GM18507 (cell line): ENCODE data around the gene ANXA10.
"Not testable (repeated sequence)": the region's sequence is repeated elsewhere in the genome, so short reads cannot be mapped to it uniquely, and the experiment has no call there.

Experiments
- DNase-seq: peaks from one replicate; pipeline ENCODE4 v3.0.0; 2011; ENCODE audit warnings: low read depth; ENCODE audit not compliant: insufficient read length; ENCODE audit errors: extremely low spot score
- FAIRE-seq: peaks from 2 replicates; lab custom pipeline; 2011; peaks lifted over from hg19 to GRCh38; lab: Jason Lieb, UNC

The ANXA10 gene

DNA sequence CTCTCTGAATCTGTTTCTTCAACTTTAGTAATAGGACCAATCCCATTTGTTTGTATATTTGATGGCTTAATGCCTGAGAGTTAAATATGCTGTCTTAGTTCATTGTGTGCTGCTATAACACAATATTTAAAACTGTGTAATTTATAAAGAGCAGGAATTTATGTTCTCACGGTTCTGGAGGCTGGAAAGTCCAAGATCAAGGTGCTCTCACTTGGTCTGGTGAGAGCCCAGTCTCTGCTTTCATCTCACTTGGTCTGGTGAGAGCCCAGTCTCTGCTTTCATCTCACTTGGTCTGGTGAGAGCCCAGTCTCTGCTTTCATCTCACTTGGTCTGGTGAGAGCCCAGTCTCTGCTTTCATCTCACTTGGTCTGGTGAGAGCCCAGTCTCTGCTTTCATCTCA lies 20.7 kb downstream of the ANXA10 start:
- FAIRE-seq, DNase-seq: not testable (repeated sequence)

DNA sequence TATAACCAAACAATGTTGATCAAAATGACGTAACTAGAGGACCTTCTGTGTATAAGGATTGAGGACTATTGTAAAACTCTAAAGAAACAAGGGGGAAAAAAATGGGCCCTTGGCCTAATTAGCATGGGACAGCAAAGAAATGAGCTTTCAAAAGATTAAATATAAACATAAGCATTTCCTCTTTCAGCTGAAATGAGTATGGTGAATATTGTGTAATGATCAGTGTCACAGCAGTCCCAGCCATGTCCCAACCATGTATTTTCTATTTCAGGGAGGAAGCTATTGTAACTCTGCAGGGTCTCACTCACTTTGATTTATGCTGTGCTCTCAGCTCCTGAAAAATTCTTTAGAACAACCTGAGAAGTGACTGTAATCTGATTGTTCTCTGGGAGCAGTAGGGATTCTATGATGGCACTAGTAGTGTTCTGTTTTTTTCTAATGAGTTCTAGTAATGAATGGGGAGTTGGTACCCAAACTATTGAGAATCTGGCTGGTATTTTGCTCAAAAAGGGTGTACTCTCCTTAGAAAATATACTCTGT lies 25.8 kb downstream of the ANXA10 start:
- FAIRE-seq: no peak
- no peak for DNase-seq

DNA sequence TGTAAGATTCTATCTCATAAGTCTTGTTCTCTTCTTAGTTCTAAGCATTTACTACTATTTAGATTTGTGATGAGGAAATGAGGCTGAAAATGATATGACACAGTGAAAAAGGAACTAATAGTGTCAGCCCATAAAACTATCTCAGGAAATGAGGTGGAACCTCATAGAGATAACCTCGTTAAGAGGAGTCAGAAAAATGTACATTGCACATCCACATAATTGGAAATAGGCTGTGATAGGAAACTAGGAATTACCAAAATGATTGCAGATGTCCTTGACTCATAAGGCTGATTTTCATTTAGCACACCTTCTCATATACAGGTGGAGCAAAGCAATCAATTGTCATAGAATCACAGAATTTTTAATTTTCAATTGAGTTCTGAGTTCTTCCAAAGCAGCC lies 26.8 kb downstream of the ANXA10 start:
- DNase-seq (no peak), FAIRE-seq (no peak)

DNA sequence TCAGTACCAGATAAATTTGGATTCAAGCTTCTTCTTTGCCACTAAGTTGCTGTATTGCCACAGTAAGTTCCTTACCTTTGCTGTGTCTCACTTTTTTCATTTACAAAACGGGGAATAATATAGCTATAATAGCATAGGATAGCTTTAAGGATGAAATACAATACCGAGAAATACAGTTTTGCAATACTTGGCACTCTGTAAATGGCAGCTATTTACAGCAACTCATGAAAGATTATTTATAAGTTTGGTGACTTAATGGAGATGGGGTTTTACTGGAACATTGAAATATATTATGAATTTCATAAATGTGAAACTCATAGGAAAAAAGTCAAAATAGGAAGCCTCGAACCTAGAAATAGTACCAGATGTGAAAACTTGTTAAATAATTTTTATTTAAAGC lies 27.6 kb downstream of the ANXA10 start:
- DNase-seq (no peak), FAIRE-seq (no peak)

GRCh38 chr4:168120811-168121210 lies 28.5 kb downstream of the ANXA10 start:
- FAIRE-seq (no peak), DNase-seq (no peak)

DNA sequence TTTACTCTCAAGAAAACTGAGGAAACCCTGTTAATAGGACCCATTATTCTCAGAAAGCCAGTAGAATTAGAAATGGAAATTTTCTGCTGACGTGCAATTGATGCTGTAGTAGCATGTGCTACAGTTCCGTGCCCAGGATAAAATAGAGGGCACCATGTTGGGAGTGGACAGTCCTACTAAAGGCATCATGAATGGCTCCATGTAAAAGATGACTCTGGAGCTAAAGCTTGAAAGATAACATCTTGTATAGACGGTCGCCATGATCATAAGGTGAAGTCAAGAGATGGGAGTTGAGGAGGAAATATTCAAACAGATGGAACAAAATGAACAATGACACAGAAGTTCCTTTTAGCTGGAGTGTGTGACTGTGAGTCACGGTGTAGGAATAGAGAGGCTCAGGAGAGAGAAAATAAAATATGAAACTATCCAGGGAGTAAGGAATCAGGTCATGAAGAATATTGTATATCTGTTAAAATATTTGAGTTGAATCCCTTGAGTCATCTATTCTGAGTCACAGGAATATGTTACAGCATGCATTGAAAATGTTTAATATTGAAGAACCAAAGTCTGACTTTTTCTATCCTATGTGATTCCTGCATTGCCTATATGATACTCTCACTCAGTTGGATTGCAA lies 31.8 kb downstream of the ANXA10 start:
- DNase-seq: no peak
- no peak for FAIRE-seq

DNA sequence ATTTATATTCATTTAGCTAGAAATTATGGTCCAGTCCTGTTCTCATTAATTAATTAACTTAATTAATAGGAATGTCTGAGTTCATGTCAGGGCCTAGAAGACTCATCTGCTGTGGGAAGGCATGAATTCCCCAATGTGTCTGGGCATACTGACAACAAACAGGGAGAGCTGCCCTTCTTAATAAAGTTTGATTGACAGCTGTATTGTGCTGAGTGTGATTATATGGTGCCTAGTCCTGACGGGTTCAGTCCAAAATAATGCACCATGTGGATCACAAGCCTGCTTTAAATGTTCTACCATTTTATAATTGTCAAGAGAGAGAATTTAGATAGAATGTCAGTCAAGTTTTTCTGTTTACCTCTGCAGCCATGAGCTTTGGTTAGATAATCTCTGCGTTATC lies 34.6 kb downstream of the ANXA10 start:
- DNase-seq: no peak
- FAIRE-seq: no peak

- no peak for DNase-seq
- FAIRE-seq: no peak
Observed at GRCh38 chr4:168128601-168129000, 36.3 kb downstream of the ANXA10 start.

DNA sequence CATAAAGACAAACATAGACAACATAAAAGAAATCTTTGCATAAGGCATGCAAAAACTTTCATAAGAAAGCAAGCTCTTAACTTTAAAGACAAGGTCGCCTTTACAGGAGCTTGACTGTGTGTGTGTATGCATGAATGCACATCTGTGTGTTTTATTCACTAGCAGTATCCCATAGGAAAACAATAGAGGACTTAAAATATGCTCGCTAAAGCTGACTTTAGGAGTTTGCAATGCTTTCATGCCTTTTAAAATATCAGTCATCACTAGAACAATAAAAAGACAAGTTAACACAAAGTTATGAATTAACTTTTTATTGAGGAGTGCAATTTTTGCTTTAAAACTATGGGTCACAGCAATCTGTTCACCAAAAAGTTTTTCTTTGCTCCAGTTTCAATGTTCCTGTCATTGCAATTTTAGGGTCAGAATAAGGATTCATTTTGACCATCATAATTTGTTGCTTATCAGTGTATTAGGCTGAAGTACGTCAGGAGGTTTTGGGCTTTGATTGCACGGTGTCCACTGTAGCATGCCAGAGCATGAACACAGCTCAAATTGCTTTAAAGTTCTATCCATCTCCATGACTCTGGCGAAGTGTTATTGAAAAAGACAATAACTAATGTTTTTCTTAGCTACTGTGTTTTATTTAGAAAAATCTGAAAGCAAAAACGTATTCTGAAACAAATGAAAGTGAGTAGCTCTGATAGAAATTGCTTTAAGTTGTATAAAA lies 36.9 kb downstream of the ANXA10 start:
- FAIRE-seq (no peak), DNase-seq (no peak)

DNA sequence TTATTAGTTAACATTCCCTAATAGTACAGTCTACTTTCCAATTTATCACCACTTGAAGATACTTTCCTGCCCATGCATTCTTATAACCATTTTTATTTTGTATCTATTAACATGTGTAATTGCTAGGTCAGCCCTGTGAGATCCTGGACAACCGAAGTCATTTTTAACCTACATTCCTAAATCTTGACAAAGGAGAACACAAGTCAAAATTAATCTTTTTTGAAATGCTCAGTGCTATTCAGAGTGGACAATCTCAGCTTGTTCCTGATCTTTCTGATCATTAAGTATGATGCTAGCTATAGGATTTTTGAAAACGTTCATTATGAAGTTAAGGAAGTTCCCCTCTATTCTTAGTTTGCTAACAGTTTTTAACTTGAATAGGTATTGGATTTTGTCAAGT lies 37.5 kb downstream of the ANXA10 start:
- no peak for FAIRE-seq

DNA sequence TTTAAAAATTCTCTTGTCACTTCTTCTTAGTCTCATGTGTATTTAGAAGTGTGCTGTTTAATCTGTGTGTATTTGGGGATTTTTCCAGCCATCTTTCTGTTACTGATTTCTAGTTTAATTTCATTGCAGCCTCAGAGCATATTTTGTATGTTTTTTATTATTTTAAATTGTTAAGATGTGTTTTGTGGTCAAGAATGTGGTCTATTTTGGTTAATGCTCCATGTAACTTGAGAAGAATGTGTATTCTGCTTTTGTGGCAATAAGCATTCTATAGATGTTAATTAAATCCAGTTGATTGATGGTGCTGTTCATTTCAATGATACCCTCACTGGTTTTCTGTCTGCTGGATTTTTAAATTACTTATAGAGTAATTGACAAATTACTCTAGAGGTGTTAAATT lies 38.9 kb downstream of the ANXA10 start:
- FAIRE-seq (no peak), DNase-seq (no peak)

More for the DNA sequence above, 37.5 kb downstream of the ANXA10 start:
- DNase-seq: no peak

DNA sequence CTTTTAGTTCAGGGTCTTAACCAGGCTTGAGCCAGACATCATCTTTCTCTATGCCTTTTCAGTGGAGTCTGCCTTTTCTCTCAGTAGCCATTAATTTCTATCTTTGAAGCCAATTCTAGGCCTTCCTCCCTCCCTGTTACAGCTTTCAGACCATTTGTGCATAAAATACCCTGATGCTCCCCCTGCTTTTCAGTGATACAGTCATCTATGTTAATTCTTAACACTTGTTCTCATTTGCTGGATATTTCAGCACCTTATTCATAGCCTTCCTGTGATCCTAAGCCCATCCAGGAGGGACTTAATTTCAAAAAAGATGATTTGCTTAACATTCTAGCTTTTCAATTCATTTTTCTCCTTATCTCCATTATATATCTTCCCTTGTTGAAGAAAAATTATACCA lies 42.3 kb downstream of the ANXA10 start:
- DNase-seq: no peak
- FAIRE-seq: no peak

DNA sequence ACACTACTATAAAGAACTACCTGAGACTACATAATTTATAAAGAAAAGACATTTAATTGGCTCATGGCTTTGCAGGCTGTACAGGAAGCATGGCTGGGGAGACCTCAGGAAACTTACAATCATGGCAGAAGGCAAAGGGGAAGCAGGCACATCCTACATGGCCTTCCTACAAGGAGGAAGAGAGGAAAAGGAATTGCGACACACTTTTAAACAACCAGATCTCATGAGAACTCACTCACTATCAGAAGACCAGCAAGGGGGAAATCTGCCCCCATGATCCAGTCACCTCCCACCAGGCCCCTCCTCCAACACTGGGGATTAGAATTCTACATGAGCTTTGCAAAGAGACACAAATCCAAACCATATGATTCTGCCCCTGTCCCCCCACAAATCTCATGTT lies 43.5 kb downstream of the ANXA10 start:
- DNase-seq: not testable (repeated sequence)

DNA sequence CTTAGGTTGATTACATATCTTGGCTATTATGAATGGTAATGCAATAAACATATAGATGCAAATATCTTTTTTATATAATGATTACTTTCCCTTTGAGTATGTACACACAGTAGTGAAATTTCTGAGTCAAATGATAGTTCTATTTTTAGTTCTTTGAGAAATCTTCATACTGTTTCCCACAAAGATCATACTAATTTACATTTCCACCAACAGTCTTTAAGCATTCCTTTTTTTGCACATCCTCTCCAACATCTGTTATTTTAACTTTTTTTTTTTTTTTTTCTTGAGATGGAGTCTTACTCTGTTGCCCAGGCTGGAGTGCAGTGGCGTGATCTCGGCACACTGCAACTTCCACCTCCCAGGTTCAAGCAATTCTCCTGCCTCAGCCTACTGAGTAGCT lies 45.4 kb downstream of the ANXA10 start:
- DNase-seq, FAIRE-seq: not testable (repeated sequence)

More for the DNA sequence above, 43.5 kb downstream of the ANXA10 start:
- FAIRE-seq: not testable (repeated sequence)

- FAIRE-seq (no peak), DNase-seq (no peak)
Observed at GRCh38 chr4:168138143-168138542, 45.8 kb downstream of the ANXA10 start.

GRCh38 chr4:168139336-168139735 lies 47.0 kb downstream of the ANXA10 start:
- DNase-seq: no peak
- no peak for FAIRE-seq

DNA sequence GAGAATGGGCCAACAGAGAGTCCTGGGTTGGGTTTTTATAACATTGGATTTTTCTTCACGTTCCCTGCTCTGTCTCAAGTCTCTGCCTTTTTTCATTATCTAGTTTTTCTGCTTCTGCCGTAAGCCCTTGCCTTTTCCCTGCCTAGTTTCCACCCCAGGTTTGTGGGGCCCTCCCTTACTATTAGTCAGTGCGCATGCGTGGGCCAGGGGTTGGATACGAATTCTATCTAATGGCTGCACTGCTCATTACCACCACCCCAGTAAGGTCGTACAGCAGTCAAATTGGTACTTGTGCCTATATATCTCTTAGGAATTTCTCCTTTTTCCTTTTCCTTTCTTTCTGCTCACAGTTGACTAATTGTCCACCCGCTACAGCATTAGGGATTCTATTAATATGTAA lies 49.4 kb downstream of the ANXA10 start:
- no peak for FAIRE-seq

DNA sequence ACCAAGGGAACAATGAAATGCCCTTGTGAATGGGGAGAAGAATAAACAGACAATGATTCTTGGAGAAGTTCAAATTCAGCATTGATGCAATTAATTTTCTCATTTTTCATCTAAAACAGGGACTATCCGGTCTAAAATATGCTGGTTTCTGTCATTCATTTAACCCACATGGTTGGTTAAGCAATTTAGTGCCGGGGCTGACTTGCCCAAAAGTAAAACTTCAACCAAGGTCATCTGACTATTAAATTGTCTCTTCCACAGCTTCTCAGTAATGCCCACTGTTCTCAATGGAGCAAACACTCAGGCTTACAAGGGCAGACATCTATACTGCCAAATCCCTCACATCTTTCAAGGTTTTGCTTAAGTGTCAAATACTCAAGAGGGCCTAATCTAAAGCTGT lies 51.3 kb downstream of the ANXA10 start:
- no peak for DNase-seq
- no peak for FAIRE-seq

More for the DNA sequence above, 49.4 kb downstream of the ANXA10 start:
- no peak for DNase-seq

GRCh38 chr4:168150420-168151050 lies 58.2 kb downstream of the ANXA10 start:
- FAIRE-seq (no peak), DNase-seq (no peak)

DNA sequence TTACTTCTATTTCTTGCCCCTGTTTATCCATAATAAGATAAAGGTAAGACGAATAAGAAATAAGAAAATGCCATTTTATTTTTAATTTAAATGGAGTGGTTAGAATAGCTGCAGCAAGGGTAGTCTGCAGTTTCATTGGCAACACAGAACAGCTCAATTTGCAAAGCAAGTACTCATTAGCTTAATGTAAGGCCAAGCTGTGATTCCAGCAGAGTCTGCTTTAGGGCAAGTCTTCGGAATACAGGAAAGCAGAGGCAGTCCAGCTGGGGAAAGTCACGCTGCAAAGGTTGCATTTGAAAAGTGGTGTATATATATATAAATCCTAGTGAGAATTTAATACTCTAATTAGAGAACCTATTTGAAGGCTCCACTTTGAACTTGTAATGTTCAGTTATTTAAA lies 59.0 kb downstream of the ANXA10 start:
- FAIRE-seq: no peak
- DNase-seq: no peak
